Common myeloid progenitor, CD34-positive (primary cell): Measurements from ENCODE around the gene UBE2R2.
"Not testable (repeated sequence)": the region's sequence is repeated elsewhere in the genome, so short reads cannot be mapped to it uniquely, and the experiment has no call there.

Experiments used
- CTCF ChIA-PET: fragments of 350-600 bp; sonication (Branson Sonifier 250); formaldehyde crosslinking; loops from one replicate; lab custom pipeline; 2021; ENCODE audit warnings: antibody characterized with exemption; lab: Charles Lee
- POLR2A ChIA-PET: fragments of 350-600 bp; sonication (Branson Sonifier 250); formaldehyde crosslinking; loops from one replicate; lab custom pipeline; 2021; ENCODE audit warnings: antibody characterized with exemption; lab: Charles Lee
- DNase-seq, 3 donors: peaks; one replicate each; pipeline versions ENCODE4 v3.0.0 to v3.0.0-alpha.2; 2013
- H3K27ac ChIP-seq, 2 experiments: 1 replicate in 1 of 2; 2 replicates in 1 of 2; pipeline ENCODE4 v1.7.0; 2013; ENCODE audit warnings: inconsistent platforms in 2 of 2, low read length in 2 of 2, mild to moderate bottlenecking in 2 of 2, low read depth in 1 of 2, moderate library complexity in 1 of 2; ENCODE audit not compliant: severe bottlenecking in 2 of 2, insufficient read depth in 1 of 2, poor library complexity in 1 of 2
- H3K27me3 ChIP-seq, 5 experiments: replicated peaks in 2 of 5; 1 replicate in 3 of 5; 2 replicates in 2 of 5; pipeline versions ENCODE4 v1.6.1 to v1.7.0; 2013; ENCODE audit warnings: low read length in 4 of 5, mild to moderate bottlenecking in 2 of 5, moderate library complexity in 2 of 5, inconsistent platforms in 1 of 5; ENCODE audit not compliant: insufficient read depth in 5 of 5, control insufficient read depth in 4 of 5
- H3K36me3 ChIP-seq, 4 experiments: 1 replicate in 2 of 4; 2 replicates in 2 of 4; pipeline versions ENCODE4 v1.6.1 to v1.7.0; 2013; ENCODE audit warnings: low read length in 3 of 4, control low read depth in 1 of 4, mild to moderate bottlenecking in 1 of 4; ENCODE audit not compliant: control insufficient read depth in 4 of 4, insufficient read depth in 4 of 4
- H3K4me1 ChIP-seq, 4 experiments: 1 replicate in 3 of 4; 2 replicates in 1 of 4; pipeline versions ENCODE4 v1.6.1 to v1.7.1; 2013; ENCODE audit warnings: low read length in 3 of 4, mild to moderate bottlenecking in 3 of 4, control low read depth in 1 of 4, inconsistent platforms in 1 of 4, moderate library complexity in 1 of 4; ENCODE audit not compliant: control insufficient read depth in 4 of 4, insufficient read depth in 4 of 4; ENCODE audit errors: control extremely low read depth in 1 of 4
- H3K4me3 ChIP-seq, 7 experiments: 1 replicate in 4 of 7; 2 replicates in 3 of 7; pipeline versions ENCODE4 v1.5.1 to v1.7.0; 2013; ENCODE audit warnings: mild to moderate bottlenecking in 7 of 7, low read length in 6 of 7, moderate library complexity in 6 of 7, inconsistent platforms in 2 of 7, low read depth in 2 of 7, control low read depth in 1 of 7; ENCODE audit not compliant: insufficient read depth in 4 of 7, control insufficient read depth in 1 of 7; ENCODE audit errors: extremely low read depth in 1 of 7
- H3K9me3 ChIP-seq, 5 experiments: 1 replicate in 4 of 5; 2 replicates in 1 of 5; pipeline versions ENCODE4 v1.6.1 to v1.7.1; 2013; ENCODE audit warnings: low read length in 4 of 5, mild to moderate bottlenecking in 2 of 5, inconsistent platforms in 1 of 5, low read depth in 1 of 5, moderate library complexity in 1 of 5; ENCODE audit not compliant: control insufficient read depth in 4 of 5, insufficient read depth in 2 of 5; ENCODE audit errors: control extremely low read depth in 1 of 5
- WGBS: methylation state at CpG from one replicate; pipeline ENCODE4 v1.1.5; 2013; ENCODE audit not compliant: insufficient coverage; 5-methylcytosine and 5-hydroxymethylcytosine counted together

UBE2R2 gene

GRCh38 chr9:33820231-33820745, 3.3 kb downstream of the UBE2R2 start:
- DNase-seq, result no peak
- 78% methylated on average over 1 of the region's 4 CpGs for WGBS
- CTCF ChIA-PET, result interaction anchor here (1.0 to 2.1 kb wide), 2 partner anchors 8 to 18 kb away, joined by 3 to 6 read pairs; no protein-coding TSS in a partner anchor
- peak overlapping the region in 1 of 7 experiments; percentile 23 for H3K4me3 ChIP-seq
- POLR2A ChIA-PET, result no interaction called here
- H3K9me3 ChIP-seq, result no peaks in the 10 kb centered on the region
- no peaks in the 10 kb centered on the region for H3K27me3 ChIP-seq
- no peak overlapping the region for H3K27ac ChIP-seq
- H3K36me3 ChIP-seq, result peaks cover 0 to 4% (median 0%) of the 10 kb centered on the region in 4 experiments
- H3K4me1 ChIP-seq, result peaks cover 17 to 39% (median 28%) of the 10 kb centered on the region in 4 experiments

GRCh38 chr9:33823801-33824200, 6.8 kb downstream of the UBE2R2 start:
- DNase-seq, result no peak
- Histone ChIP-seq H3K4me1 (peaks cover 5 to 23% (median 16%) of the 10 kb centered on the region in 4 experiments), H3K27ac (no peak overlapping the region), H3K36me3 (peaks cover 0 to 4% (median 0%) of the 10 kb centered on the region in 4 experiments), H3K27me3 (no peaks in the 10 kb centered on the region), H3K9me3 (no peaks in the 10 kb centered on the region), H3K4me3 (no peak overlapping the region)
- CTCF ChIA-PET, result interaction anchor here (2.8 kb wide), 1 partner anchor 14 kb away, joined by 7 read pairs; no protein-coding TSS in a partner anchor
- POLR2A ChIA-PET, result no interaction called here
- WGBS, result no CpG with 5 or more reads among the region's 3 CpGs

- POLR2A ChIA-PET, H3K27me3 ChIP-seq, H3K4me1 ChIP-seq, DNase-seq, H3K4me3 ChIP-seq, H3K27ac ChIP-seq, H3K9me3 ChIP-seq, H3K36me3 ChIP-seq: not testable (repeated sequence)
- CTCF ChIA-PET, result interaction anchor here (0.9 kb wide), 1 partner anchor 15 kb away, joined by 4 read pairs; no protein-coding TSS in a partner anchor
- WGBS, result 98% methylated on average over 5 of the region's 11 CpGs
Observed at GRCh38 chr9:33827285-33827684, 10.3 kb downstream of the UBE2R2 start.

GRCh38 chr9:33829641-33830230, 12.8 kb downstream of the UBE2R2 start:
- H3K4me1 ChIP-seq, H3K9me3 ChIP-seq, H3K4me3 ChIP-seq, H3K36me3 ChIP-seq, H3K27ac ChIP-seq, H3K27me3 ChIP-seq, DNase-seq, POLR2A ChIA-PET: not testable (repeated sequence)
- CTCF ChIA-PET, result interaction anchor here (0.6 to 1.9 kb wide), 2 partner anchors 16 to 215 kb away, joined by 3 to 6 read pairs; no protein-coding TSS in a partner anchor
- 100% methylated on average over 12 of the region's 17 CpGs for WGBS

- DNase-seq, result no peak
- Histone ChIP-seq H3K27ac (no peak overlapping the region), H3K4me3 (no peak overlapping the region), H3K27me3 (no peaks in the 10 kb centered on the region), H3K36me3 (peaks cover 0 to 2% (median 0%) of the 10 kb centered on the region in 4 experiments), H3K4me1 (peaks cover 0 to 24% (median 7%) of the 10 kb centered on the region in 4 experiments), H3K9me3 (no peaks in the 10 kb centered on the region)
- CTCF ChIA-PET, result interaction anchor here (1.6 to 7.4 kb wide), 2 partner anchors 17 to 23 kb away, joined by 5 to 53 read pairs; no protein-coding TSS in a partner anchor
- 100% methylated on average over 3 of the region's 11 CpGs for WGBS
- POLR2A ChIA-PET, result interaction anchor here (0.6 to 0.7 kb wide), 2 partner anchors 12 to 19 kb away, joined by 3 to 6 read pairs; no protein-coding TSS in a partner anchor
Observed at GRCh38 chr9:33835625-33836260, 18.8 kb downstream of the UBE2R2 start.

GRCh38 chr9:33836261-33836660, 19.3 kb downstream of the UBE2R2 start:
- H3K9me3 ChIP-seq, H3K4me3 ChIP-seq, POLR2A ChIA-PET, H3K36me3 ChIP-seq, H3K27ac ChIP-seq, H3K27me3 ChIP-seq: not testable (repeated sequence)
- CTCF ChIA-PET, result interaction anchor here (1.6 to 7.4 kb wide), 2 partner anchors 16 to 23 kb away, joined by 5 to 53 read pairs; no protein-coding TSS in a partner anchor
- 60% methylated on average over 1 of the region's 2 CpGs for WGBS
- peak in 2 of 3 donors; percentile 67 for DNase-seq
- peaks cover 0 to 24% (median 7%) of the 10 kb centered on the region in 4 experiments for H3K4me1 ChIP-seq
